Peyer's patch (tissue), 4 donors: ENCODE data around the gene HEXD.

ENCODE experiments used
- CTCF ChIP-seq, 6 experiments: fragments of 450-650 bp in 4 of 6; fragments of 200-600 bp in 2 of 6; sonication (generic) in 1 of 6; IDR thresholded peaks; one replicate each; pipeline ENCODE4 v1.5.1; 2017 to 2019; ENCODE audit warnings: antibody characterized with exemption in 6 of 6, mild to moderate bottlenecking in 3 of 6, moderate library complexity in 1 of 6
- POLR2A ChIP-seq, 2 donors: fragments of 450-650 bp; IDR thresholded peaks; one replicate each; pipeline ENCODE4 v1.5.1; 2017; ENCODE audit warnings: antibody characterized with exemption in 2 of 2, mild to moderate bottlenecking in 2 of 2, moderate library complexity in 2 of 2

- no peak for TF ChIP-seq CTCF (IDR thresholded peaks at IDR 0.05)
- TF ChIP-seq POLR2A (IDR thresholded peaks at IDR 0.05), result no peak
Measured at GRCh38 chr17:82480318-82480717, 62.2 kb downstream of the HEXD start.
